ENCODE data around the gene TMPRSS5.
"Not testable (repeated sequence)": the region's sequence is repeated elsewhere in the genome, so short reads cannot be mapped to it uniquely, and the experiment has no call there.

The TMPRSS5 gene

GRCh38 chr11:113695207-113695606 is 10.9 kb downstream of the TMPRSS5 start:
- DNase-seq, result no peak

- DNase-seq, result no peak
Measured at GRCh38 chr11:113694390-113694789, 11.7 kb downstream of the TMPRSS5 start.

GRCh38 chr11:113693030-113693429 is 13.1 kb downstream of the TMPRSS5 start:
- no peak for DNase-seq

GRCh38 chr11:113690619-113691569 is 15.2 kb downstream of the TMPRSS5 start:
- no peak for DNase-seq

GRCh38 chr11:113689768-113690618 is 16.1 kb downstream of the TMPRSS5 start:
- no peak for DNase-seq

- DNase-seq, result no peak
Measured at GRCh38 chr11:113685654-113686359, 20.3 kb downstream of the TMPRSS5 start.

- DNase-seq, result no peak
Measured at GRCh38 chr11:113684496-113684895, 21.6 kb downstream of the TMPRSS5 start.

- no peak for DNase-seq
Measured at GRCh38 chr11:113683481-113684046, 22.5 kb downstream of the TMPRSS5 start.

- no peak for DNase-seq
Measured at GRCh38 chr11:113681711-113682413, 24.2 kb downstream of the TMPRSS5 start.

- DNase-seq, result no peak
Measured at GRCh38 chr11:113681282-113681681, 24.8 kb downstream of the TMPRSS5 start.

- no peak for DNase-seq
Measured at GRCh38 chr11:113677685-113678084, 28.4 kb downstream of the TMPRSS5 start.

GRCh38 chr11:113675565-113675964 is 30.5 kb downstream of the TMPRSS5 start:
- DNase-seq, result no peak

- no peak for DNase-seq
Measured at GRCh38 chr11:113675003-113675561, 31.0 kb downstream of the TMPRSS5 start.

- no peak for DNase-seq
Measured at GRCh38 chr11:113674397-113674685, 31.8 kb downstream of the TMPRSS5 start.

- no peak for DNase-seq
Measured at GRCh38 chr11:113673550-113674396, 32.3 kb downstream of the TMPRSS5 start.

- not testable (repeated sequence) for DNase-seq
Measured at GRCh38 chr11:113671914-113672313, 34.2 kb downstream of the TMPRSS5 start.

GRCh38 chr11:113670831-113671215 is 35.3 kb downstream of the TMPRSS5 start:
- DNase-seq, result no peak

- DNase-seq, result no peak
Measured at GRCh38 chr11:113670149-113670830, 35.8 kb downstream of the TMPRSS5 start.

- no peak for DNase-seq
Measured at GRCh38 chr11:113668255-113668654, 37.9 kb downstream of the TMPRSS5 start.

- DNase-seq, result no peak
Measured at GRCh38 chr11:113667801-113668200, 38.3 kb downstream of the TMPRSS5 start.

Data from T-helper 9 cell (primary cell).